Liver (tissue), 9 donors: ENCODE data around the gene EIF4G3. TPM values are rescaled to one million over a fixed set of nuclear protein-coding genes. Genes with fewer than 3 reads are reported as not detected.

ENCODE experiments used
- DNase-seq: peaks from one replicate; pipeline ENCODE4 v3.0.0-alpha.2; 2017; ENCODE audit warnings: low spot score
- H3K27ac ChIP-seq, 2 donors: one replicate each; pipeline ENCODE4 v1.7.0; 2013; ENCODE audit warnings: inconsistent platforms in 2 of 2, low read length in 2 of 2, control low read depth in 1 of 2, low read depth in 1 of 2, mild to moderate bottlenecking in 1 of 2
- H3K27me3 ChIP-seq, 4 donors: one replicate each; pipeline versions ENCODE4 v1.6.1 to v1.7.0; 2013; ENCODE audit warnings: low read length in 3 of 4, inconsistent platforms in 1 of 4, mild to moderate bottlenecking in 1 of 4, moderate library complexity in 1 of 4; ENCODE audit not compliant: control insufficient read depth in 4 of 4, insufficient read depth in 4 of 4
- H3K36me3 ChIP-seq, 4 donors: one replicate each; pipeline versions ENCODE4 v1.6.1 to v1.7.0; 2013; ENCODE audit warnings: low read length in 3 of 4, mild to moderate bottlenecking in 3 of 4, low read depth in 1 of 4, moderate library complexity in 1 of 4; ENCODE audit not compliant: control insufficient read depth in 4 of 4, insufficient read depth in 3 of 4
- H3K4me1 ChIP-seq, 4 donors: one replicate each; pipeline versions ENCODE4 v1.6.1 to v1.7.0; 2013; ENCODE audit warnings: low read length in 3 of 4, mild to moderate bottlenecking in 3 of 4, moderate library complexity in 1 of 4; ENCODE audit not compliant: control insufficient read depth in 4 of 4, insufficient read depth in 4 of 4
- H3K4me3 ChIP-seq, 3 donors: one replicate each; pipeline versions ENCODE4 v1.6.1 to v1.7.0; 2013; ENCODE audit warnings: low read length in 3 of 3, control low read depth in 1 of 3, low read depth in 1 of 3, mild to moderate bottlenecking in 1 of 3
- H3K9ac ChIP-seq, 2 donors: one replicate each; pipeline ENCODE4 v1.7.0; 2013; ENCODE audit warnings: low read length in 2 of 2, mild to moderate bottlenecking in 2 of 2, moderate library complexity in 2 of 2, control low read depth in 1 of 2, low read depth in 1 of 2
- H3K9me3 ChIP-seq, 4 donors: one replicate each; pipeline versions ENCODE4 v1.6.1 to v1.7.0; 2013; ENCODE audit warnings: low read length in 3 of 4; ENCODE audit not compliant: control insufficient read depth in 4 of 4
- ATF3 ChIP-seq: IDR thresholded peaks from 2 replicates; pipeline ENCODE4 v1.6.1; 2016; ENCODE audit warnings: antibody characterized with exemption
- CTCF ChIP-seq: fragments of 150-350 bp; IDR thresholded peaks from 2 replicates; pipeline ENCODE4 v1.5.1; 2017; ENCODE audit warnings: improper control_type of control experiment, low read depth, low read length; ENCODE audit not compliant: missing input control
- EGR1 ChIP-seq, 2 donors: IDR thresholded peaks; 2 replicates each; pipeline ENCODE4 v1.6.1; 2016 to 2018; ENCODE audit warnings: antibody characterized with exemption in 2 of 2, low read depth in 2 of 2
- FOXA1 ChIP-seq: IDR thresholded peaks from 2 replicates; pipeline ENCODE4 v1.6.1; 2016; ENCODE audit warnings: antibody characterized with exemption
- FOXA2 ChIP-seq: IDR thresholded peaks from 2 replicates; pipeline ENCODE4 v1.6.1; 2016; ENCODE audit warnings: antibody characterized with exemption
- GABPA ChIP-seq, 2 donors: IDR thresholded peaks in 1 of 2; conservative IDR thresholded peaks in 1 of 2; 2 replicates each; pipeline ENCODE4 v1.6.1; 2016; ENCODE audit warnings: antibody characterized with exemption in 2 of 2, mild to moderate bottlenecking in 1 of 2, moderate library complexity in 1 of 2
- HNF4A ChIP-seq, 2 donors: conservative IDR thresholded peaks; 2 replicates each; pipeline ENCODE4 v1.6.1; 2016; ENCODE audit warnings: antibody characterized with exemption in 2 of 2, mild to moderate bottlenecking in 2 of 2
- HNF4G ChIP-seq: IDR thresholded peaks from 2 replicates; pipeline ENCODE4 v1.6.1; 2016; ENCODE audit warnings: antibody characterized with exemption
- JUND ChIP-seq, 2 donors: IDR thresholded peaks; 2 replicates each; pipeline ENCODE4 v1.6.1; 2016; ENCODE audit warnings: antibody characterized with exemption in 2 of 2
- NR2F2 ChIP-seq: IDR thresholded peaks from 2 replicates; pipeline ENCODE4 v1.6.1; 2016; ENCODE audit warnings: antibody characterized with exemption
- RXRA ChIP-seq, 2 donors: IDR thresholded peaks; 2 replicates each; pipeline ENCODE4 v1.6.1; 2017 to 2018; ENCODE audit warnings: antibody characterized with exemption in 2 of 2, mild to moderate bottlenecking in 1 of 2
- SP1 ChIP-seq: IDR thresholded peaks from 2 replicates; pipeline ENCODE4 v1.6.1; 2018; ENCODE audit warnings: antibody characterized with exemption, mild to moderate bottlenecking
- TAF1 ChIP-seq: conservative IDR thresholded peaks from 2 replicates; pipeline ENCODE4 v1.6.1; 2016; ENCODE audit warnings: antibody characterized with exemption, mild to moderate bottlenecking
- YY1 ChIP-seq: IDR thresholded peaks from 2 replicates; pipeline ENCODE4 v1.6.1; 2016; ENCODE audit warnings: antibody characterized with exemption, mild to moderate bottlenecking
- ZBTB33 ChIP-seq: IDR thresholded peaks from 2 replicates; pipeline ENCODE4 v1.6.1; 2016; ENCODE audit warnings: antibody characterized with exemption
- WGBS: extraction: QIAGEN DNeasy Blood & Tissue Kit; methylation state at CpG from one replicate; pipeline ENCODE4 v1.1.7; 2013; 5-methylcytosine and 5-hydroxymethylcytosine counted together
- polyA plus RNA-seq, 2 donors: library from polyadenylated mRNA; stranded (reverse) in 1 of 2; unstranded in 1 of 2; fragments of 200-250 nt in 1 of 2; fragments of >200 nt in 1 of 2; fragmentation: Nextera tagmentation in 1 of 2; extraction: Ambion mirVana in 1 of 2; gene quantifications; one replicate each; pipeline versions ENCODE4 v1.2.1 to v1.2.3, GENCODE V29; 2013 to 2015
- total RNA-seq, 2 donors: library from RNA; depleted of rRNA; stranded (reverse); fragments of >200 nt; gene quantifications; one replicate each; pipeline ENCODE4 v1.2.3, GENCODE V29; 2014
- TF ChIP-seq, protein P1 (sequence below): IDR thresholded peaks from 2 replicates; pipeline ENCODE4 v1.6.1; 2016; ENCODE audit warnings: antibody characterized with exemption
- TF ChIP-seq, protein P2 (sequence below): IDR thresholded peaks from 2 replicates; pipeline ENCODE4 v1.6.1; 2016; ENCODE audit warnings: antibody characterized with exemption, mild to moderate bottlenecking
- donor health status: healthy.
- donor health status: healthy.
- donor health status: healthy.
- donor health status: healthy.
- donor health status: healthy.

Gene EIF4G3
- total and polyA plus RNA-seq, 4 donors, result 7.6 to 22.8 (median 11.7) TPM

- no peaks in the 10 kb centered on the region for H3K27me3 ChIP-seq
- no peak overlapping the region for H3K27ac ChIP-seq
- no peak overlapping the region for H3K9ac ChIP-seq
- no peak overlapping the region for H3K4me3 ChIP-seq
- 66% methylated on average over 2 of the region's 2 CpGs for WGBS
- peaks cover 3 to 19% (median 7%) of the 10 kb centered on the region in 4 donors for H3K4me1 ChIP-seq
- DNase-seq, result no peak
- H3K36me3 ChIP-seq, result peaks cover 0 to 3% (median 0%) of the 10 kb centered on the region in 4 donors
- H3K9me3 ChIP-seq, result no peaks in the 10 kb centered on the region
- TF ChIP-seq NR2F2 (no peak), GABPA (IDR thresholded peaks at IDR 0.05 in 1 of 2, conservative IDR thresholded peaks at IDR 0.05 in 1 of 2) (no peak), TAF1 (no peak), EGR1 (IDR thresholded peaks at IDR 0.05; ENCODE audit: low read depth in 2 of 2) (no peak), SP1 (no peak), ZBTB33 (no peak), FOXA1 (no peak), YY1 (no peak), FOXA2 (no peak)
- TF ChIP-seq, protein P1, sequence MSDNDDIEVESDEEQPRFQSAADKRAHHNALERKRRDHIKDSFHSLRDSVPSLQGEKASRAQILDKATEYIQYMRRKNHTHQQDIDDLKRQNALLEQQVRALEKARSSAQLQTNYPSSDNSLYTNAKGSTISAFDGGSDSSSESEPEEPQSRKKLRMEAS, result no peak
- TF ChIP-seq, protein P2, sequence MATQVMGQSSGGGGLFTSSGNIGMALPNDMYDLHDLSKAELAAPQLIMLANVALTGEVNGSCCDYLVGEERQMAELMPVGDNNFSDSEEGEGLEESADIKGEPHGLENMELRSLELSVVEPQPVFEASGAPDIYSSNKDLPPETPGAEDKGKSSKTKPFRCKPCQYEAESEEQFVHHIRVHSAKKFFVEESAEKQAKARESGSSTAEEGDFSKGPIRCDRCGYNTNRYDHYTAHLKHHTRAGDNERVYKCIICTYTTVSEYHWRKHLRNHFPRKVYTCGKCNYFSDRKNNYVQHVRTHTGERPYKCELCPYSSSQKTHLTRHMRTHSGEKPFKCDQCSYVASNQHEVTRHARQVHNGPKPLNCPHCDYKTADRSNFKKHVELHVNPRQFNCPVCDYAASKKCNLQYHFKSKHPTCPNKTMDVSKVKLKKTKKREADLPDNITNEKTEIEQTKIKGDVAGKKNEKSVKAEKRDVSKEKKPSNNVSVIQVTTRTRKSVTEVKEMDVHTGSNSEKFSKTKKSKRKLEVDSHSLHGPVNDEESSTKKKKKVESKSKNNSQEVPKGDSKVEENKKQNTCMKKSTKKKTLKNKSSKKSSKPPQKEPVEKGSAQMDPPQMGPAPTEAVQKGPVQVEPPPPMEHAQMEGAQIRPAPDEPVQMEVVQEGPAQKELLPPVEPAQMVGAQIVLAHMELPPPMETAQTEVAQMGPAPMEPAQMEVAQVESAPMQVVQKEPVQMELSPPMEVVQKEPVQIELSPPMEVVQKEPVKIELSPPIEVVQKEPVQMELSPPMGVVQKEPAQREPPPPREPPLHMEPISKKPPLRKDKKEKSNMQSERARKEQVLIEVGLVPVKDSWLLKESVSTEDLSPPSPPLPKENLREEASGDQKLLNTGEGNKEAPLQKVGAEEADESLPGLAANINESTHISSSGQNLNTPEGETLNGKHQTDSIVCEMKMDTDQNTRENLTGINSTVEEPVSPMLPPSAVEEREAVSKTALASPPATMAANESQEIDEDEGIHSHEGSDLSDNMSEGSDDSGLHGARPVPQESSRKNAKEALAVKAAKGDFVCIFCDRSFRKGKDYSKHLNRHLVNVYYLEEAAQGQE, result no peak
Observed at GRCh38 chr1:21165076-21165475, 11.6 kb downstream of the EIF4G3 start.

DNA sequence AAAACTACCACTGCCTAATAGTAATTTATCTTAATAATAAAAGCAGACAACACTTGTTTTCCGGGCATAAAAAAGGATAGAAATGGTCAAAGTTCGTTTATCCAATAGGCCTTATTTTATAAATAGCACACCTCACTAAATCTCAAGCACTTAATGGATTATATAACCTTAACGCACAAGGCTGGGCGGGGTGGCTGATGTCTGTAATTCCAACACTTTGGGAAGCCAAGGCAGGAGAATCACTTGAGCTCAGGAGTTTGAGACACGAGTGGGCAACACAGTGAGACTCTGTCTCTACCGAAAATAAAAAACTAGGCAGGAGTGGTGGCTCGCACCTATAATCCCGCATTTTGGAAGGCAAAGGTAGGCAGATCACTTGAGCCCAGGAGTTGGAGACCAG lies 12.4 kb downstream of the EIF4G3 start:
- H3K36me3 ChIP-seq, result peaks cover 0 to 5% (median 0%) of the 10 kb centered on the region in 4 donors
- H3K27ac ChIP-seq, result no peak overlapping the region
- no peak for DNase-seq
- H3K9me3 ChIP-seq, result no peaks in the 10 kb centered on the region
- no peak overlapping the region for H3K4me3 ChIP-seq
- peaks cover 3 to 19% (median 7%) of the 10 kb centered on the region in 4 donors for H3K4me1 ChIP-seq
- H3K27me3 ChIP-seq, result no peaks in the 10 kb centered on the region
- H3K9ac ChIP-seq, result no peak overlapping the region
- WGBS, result 92% methylated on average over 8 of the region's 8 CpGs
- TF ChIP-seq TAF1 (no peak), JUND (IDR thresholded peaks at IDR 0.05) (no peak), FOXA2 (no peak), HNF4G (no peak), ZBTB33 (no peak), FOXA1 (no peak), RXRA (IDR thresholded peaks at IDR 0.05) (no peak), HNF4A (conservative IDR thresholded peaks at IDR 0.05) (no peak), CTCF (no peak), GABPA (IDR thresholded peaks at IDR 0.05 in 1 of 2, conservative IDR thresholded peaks at IDR 0.05 in 1 of 2) (no peak), ATF3 (no peak), EGR1 (IDR thresholded peaks at IDR 0.05; ENCODE audit: low read depth in 2 of 2) (no peak), SP1 (no peak), NR2F2 (no peak), YY1 (no peak)
- TF ChIP-seq, protein P2, result no peak
- TF ChIP-seq, protein P1, result no peak
